GM12874 (cell line): ENCODE results near the gene AKT1S1.

Experiments
- TF ChIP-seq, protein P1 (sequence below): IDR thresholded peaks from 2 replicates; pipeline ENCODE4 v1.5.1; 2011; ENCODE audit warnings: low read depth, mild to moderate bottlenecking, control low read depth, low read length, moderate library complexity; ENCODE audit not compliant: insufficient read depth

AKT1S1 gene

DNA sequence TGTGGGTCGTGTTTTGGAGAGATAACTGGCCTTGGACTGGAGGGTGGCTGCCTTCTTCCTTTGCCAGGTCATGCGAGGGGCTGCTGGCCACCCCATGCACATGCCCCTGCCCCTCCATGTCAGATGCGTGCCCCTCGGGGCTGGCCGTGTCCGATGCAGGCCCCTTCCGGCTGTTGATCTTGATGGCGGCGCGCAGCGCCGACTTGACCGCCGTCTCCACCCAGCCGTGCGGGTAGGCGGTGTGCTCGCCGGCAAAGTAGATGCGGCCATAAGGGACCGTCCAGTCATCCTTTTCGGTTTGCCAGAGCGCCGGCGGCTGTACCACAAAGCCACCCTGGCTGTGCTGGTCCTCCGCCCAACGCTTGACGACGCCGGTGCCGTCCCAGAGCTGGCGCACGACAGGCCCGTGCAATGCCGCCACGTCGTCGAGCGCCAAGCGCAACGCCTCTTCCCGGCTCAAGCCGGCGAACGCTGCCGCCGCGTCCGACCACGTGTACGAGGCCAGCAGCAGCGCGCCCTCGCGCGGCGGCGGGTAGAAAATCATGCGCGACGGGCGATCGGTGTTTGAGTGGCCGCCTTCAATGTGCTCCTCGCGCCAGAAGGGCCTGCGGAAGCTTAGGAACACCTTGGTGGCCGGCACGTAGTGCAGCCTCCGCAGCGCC lies 12.7 kb upstream of the AKT1S1 start:
- TF ChIP-seq, protein P1, sequence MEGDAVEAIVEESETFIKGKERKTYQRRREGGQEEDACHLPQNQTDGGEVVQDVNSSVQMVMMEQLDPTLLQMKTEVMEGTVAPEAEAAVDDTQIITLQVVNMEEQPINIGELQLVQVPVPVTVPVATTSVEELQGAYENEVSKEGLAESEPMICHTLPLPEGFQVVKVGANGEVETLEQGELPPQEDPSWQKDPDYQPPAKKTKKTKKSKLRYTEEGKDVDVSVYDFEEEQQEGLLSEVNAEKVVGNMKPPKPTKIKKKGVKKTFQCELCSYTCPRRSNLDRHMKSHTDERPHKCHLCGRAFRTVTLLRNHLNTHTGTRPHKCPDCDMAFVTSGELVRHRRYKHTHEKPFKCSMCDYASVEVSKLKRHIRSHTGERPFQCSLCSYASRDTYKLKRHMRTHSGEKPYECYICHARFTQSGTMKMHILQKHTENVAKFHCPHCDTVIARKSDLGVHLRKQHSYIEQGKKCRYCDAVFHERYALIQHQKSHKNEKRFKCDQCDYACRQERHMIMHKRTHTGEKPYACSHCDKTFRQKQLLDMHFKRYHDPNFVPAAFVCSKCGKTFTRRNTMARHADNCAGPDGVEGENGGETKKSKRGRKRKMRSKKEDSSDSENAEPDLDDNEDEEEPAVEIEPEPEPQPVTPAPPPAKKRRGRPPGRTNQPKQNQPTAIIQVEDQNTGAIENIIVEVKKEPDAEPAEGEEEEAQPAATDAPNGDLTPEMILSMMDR, result peak; percentile 79

DNA sequence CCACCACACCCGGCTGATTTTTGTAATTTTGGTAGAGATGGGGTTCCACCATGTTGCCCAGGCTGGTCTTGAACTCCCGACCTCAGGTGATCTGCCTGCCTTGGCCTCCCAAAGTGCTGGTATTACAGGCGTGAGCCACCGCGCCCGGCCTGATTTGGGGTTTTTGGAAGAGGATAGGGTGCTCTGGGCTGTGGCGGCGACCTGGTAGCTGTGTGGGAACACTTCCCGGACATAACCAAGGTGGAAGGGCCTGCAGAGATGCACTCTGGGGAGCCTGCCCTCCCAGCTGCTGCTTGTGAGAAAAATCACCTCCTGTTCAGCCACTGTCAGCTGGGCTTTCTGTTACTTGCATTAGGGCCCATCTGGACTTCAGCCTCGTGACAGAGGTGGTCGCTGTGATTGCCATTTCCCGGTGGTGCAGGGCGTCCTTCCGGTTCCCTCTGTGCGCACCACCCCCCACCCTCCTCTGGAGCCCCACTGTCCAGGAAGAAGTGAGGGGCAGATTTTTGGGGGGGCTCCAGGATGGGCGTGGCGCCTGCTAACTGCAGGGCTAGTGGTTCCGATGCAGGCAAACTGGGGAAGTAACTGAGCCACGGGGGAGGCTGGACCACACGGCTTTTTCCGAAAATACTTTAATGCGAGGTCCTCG lies 12.0 kb upstream of the AKT1S1 start:
- TF ChIP-seq, protein P1, result no peak

DNA sequence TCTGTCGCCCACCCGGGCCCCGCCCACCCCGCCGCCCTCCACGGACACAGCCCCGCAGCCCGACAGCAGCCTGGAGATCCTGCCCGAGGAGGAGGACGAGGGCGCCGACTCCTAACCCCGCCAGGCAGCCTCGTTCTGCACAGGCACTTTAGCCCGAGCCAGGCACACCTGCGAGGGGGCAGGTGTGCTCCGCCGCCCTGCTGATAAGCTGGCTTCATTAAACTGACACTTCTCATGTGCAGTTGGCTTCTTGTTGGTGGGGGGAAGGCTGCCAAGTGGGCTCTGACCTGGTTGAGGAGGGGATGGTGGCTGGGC lies 11.3 kb upstream of the AKT1S1 start:
- TF ChIP-seq, protein P1, result no peak

DNA sequence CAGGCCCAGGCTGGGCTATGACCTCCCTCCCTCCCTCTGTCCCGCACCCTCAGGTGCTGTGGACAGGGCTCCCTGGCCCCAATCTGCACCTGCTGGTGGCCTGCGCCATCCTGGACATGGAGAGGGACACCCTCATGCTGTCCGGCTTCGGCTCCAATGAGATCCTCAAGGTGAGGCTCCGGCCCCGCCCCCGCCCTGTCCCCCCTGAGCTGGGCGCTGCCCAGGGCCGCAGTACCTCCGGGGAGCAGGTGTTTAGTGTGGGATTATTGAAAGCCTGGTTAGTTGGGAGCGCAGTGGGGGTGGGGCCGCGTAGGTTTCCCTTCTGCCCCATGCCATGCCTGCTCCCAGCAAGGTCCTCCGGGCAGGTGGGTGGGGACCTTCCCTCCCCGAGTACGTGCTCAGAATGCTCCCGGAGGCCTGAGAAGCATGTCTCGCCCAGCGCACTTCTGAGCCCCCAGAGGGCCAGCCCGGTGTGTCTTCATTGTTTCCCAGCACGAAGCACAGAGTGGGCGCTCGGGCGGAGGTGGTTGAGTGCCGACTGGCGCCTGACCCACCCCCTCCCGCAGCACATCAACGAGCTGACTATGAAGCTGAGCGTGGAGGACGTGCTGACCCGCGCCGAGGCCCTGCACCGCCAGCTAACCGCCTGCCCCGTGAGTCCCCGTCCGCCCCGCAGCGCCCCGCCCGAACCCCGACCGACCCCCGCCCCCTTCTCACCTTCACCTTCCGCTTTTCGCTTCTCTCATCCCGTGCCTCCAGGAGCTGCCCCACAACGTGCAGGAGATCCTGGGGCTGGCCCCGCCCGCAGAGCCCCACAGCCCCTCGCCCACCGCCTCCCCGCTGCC lies 10.7 kb upstream of the AKT1S1 start:
- TF ChIP-seq, protein P1, result no peak

DNA sequence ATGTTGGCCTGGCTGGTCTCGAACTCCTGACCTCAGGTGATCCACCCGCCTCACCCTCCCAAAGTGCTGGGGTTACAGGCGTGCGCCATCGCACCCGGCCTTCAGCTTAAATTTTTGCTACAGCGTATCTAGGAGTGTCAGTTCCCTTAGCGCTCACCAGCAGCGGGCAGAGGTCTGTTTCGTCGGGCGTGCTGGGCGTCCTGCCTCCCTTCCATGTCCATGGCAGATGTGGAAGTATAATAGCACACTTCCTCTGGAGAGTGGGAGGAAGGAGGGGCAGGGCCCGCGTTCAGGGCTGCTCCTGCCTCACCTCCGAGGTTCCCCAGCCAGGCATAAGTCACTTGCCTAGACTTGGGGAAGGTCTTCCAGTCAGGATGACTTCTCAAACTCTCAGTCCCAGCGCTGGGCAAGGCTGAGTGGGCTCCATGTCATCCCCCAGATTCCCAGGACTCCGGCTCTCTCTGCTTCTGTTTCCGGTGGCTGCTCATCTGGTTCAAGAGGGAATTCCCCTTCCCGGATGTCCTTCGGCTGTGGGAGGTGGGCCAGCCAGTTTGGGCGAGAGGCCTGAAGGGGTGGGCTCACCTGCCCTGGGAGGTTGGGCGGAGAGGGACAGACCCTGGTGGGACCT lies 10.0 kb upstream of the AKT1S1 start:
- TF ChIP-seq, protein P1, result no peak

DNA sequence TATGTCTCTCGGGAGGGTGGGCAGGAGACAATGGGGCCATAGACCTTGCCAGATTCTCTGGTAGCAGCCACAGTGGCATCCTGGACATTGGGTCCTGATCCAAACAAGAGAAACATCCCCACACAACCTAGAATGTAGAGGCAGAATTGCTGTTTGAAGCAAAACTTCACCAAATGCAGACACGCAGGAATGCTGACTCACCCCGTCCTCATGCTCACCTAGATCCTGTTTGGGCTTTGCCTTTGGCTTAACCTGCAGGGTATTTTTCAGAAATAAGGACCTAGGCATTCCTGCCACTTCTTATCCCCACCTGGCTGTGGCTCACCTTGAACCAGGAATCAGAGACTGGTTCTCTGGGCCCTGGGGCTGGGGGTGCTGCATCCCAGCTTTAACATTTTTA lies 7.6 kb upstream of the AKT1S1 start:
- TF ChIP-seq, protein P1, result no peak

DNA sequence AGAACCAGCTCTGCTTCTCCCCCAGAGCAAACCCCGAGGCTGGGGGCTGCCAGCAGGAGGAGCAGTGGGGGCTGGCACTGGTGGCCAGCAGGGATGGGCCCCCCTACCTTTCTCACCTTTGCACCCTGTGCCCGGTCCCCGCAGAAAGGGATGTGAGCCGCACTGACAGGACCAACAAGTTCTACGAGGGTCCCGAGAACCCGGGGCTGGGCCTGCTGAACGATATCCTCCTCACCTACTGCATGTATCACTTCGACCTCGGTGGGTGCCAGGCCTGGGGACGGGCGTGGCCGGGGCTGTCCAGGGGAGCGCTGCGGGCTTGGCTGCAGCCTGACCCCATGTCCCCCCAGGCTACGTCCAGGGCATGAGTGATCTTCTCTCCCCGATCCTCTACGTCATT lies 7.0 kb upstream of the AKT1S1 start:
- TF ChIP-seq, protein P1, result no peak
